DOHH2 (cell line): ENCODE measurements around the gene CRK.

Source experiments
- H3F3A ChIP-seq: fragments of 200-600 bp; sonication (generic), shearing (Covaris generic); 2 replicates; pipeline ENCODE4 v1.6.0; 2016; ENCODE audit warnings: antibody characterized with exemption, mild to moderate bottlenecking; ENCODE audit not compliant: control insufficient read depth, insufficient read depth
- H3K27ac ChIP-seq: fragments of 200-600 bp; sonication (generic); 2 replicates; pipeline ENCODE4 v1.5.1; 2014; ENCODE audit warnings: low read depth, mild to moderate bottlenecking, low read length, moderate library complexity
- H3K27me3 ChIP-seq: fragments of 200-600 bp; sonication (generic); 2 replicates; pipeline ENCODE4 v1.6.1; 2014; ENCODE audit warnings: mild to moderate bottlenecking, low read length, mixed read lengths; ENCODE audit not compliant: control insufficient read depth
- H3K36me3 ChIP-seq: fragments of 200-600 bp; sonication (generic); 2 replicates; pipeline ENCODE4 v1.6.1; 2014; ENCODE audit warnings: mild to moderate bottlenecking, low read length, moderate library complexity, mixed read lengths; ENCODE audit not compliant: control insufficient read depth
- H3K4me1 ChIP-seq: fragments of 200-600 bp; sonication (generic); 2 replicates; pipeline ENCODE4 v1.6.1; 2014; ENCODE audit warnings: mild to moderate bottlenecking, low read length, mixed read lengths; ENCODE audit not compliant: control insufficient read depth
- H3K4me2 ChIP-seq: fragments of 200-600 bp; sonication (generic); 2 replicates; pipeline ENCODE4 v1.6.0; 2014; ENCODE audit warnings: mild to moderate bottlenecking, low read length, moderate library complexity
- H3K4me3 ChIP-seq: fragments of 200-600 bp; sonication (generic); 2 replicates; pipeline ENCODE4 v1.5.1; 2014; ENCODE audit warnings: mild to moderate bottlenecking, low read length, mixed read lengths
- H3K79me2 ChIP-seq: fragments of 200-600 bp; sonication (generic); 2 replicates; pipeline ENCODE4 v1.6.1; 2014; ENCODE audit warnings: mild to moderate bottlenecking, low read length, mixed read lengths; ENCODE audit not compliant: control insufficient read depth
- H3K9me2 ChIP-seq: fragments of 200-600 bp; sonication (generic); replicated peaks from 2 replicates; pipeline ENCODE4 v1.6.1; 2014; ENCODE audit warnings: mild to moderate bottlenecking, low read length, mixed read lengths; ENCODE audit not compliant: control insufficient read depth
- H3K9me3 ChIP-seq: fragments of 200-600 bp; sonication (generic); 2 replicates; pipeline ENCODE4 v1.6.1; 2014; ENCODE audit warnings: antibody characterized with exemption, low read length, mixed read lengths; ENCODE audit not compliant: control insufficient read depth, insufficient read depth
- H4K20me1 ChIP-seq: fragments of 200-600 bp; sonication (generic); 2 replicates; pipeline ENCODE4 v1.6.0; 2014; ENCODE audit warnings: low read depth, mild to moderate bottlenecking, antibody characterized with exemption, low read length, moderate library complexity; ENCODE audit not compliant: control insufficient read depth, insufficient read depth
- CTCF ChIP-seq: fragments of 200-600 bp; sonication (generic); IDR thresholded peaks from one replicate; pipeline ENCODE4 v1.5.1; 2014; ENCODE audit warnings: antibody characterized with exemption, mild to moderate bottlenecking, low read depth, low read length; ENCODE audit not compliant: poor library complexity, severe bottlenecking
- EZH2phosphoT487 ChIP-seq: fragments of 200-600 bp; sonication (generic); IDR thresholded peaks from 2 replicates; pipeline ENCODE4 v1.6.1; 2017; ENCODE audit warnings: borderline replicate concordance, mild to moderate bottlenecking, antibody characterized with exemption, low read length, moderate library complexity, mixed read lengths

CRK gene

GRCh38 chr17:1412185-1413110 is 43.6 kb downstream of the CRK start:
- no peak overlapping the region for H3K4me2 ChIP-seq
- no peaks in the 10 kb centered on the region for H4K20me1 ChIP-seq
- H3K9me2 ChIP-seq: no peaks in the 10 kb centered on the region
- TF ChIP-seq EZH2phosphoT487: no peak
- TF ChIP-seq CTCF: no peak
- H3K36me3 ChIP-seq: no peaks in the 10 kb centered on the region
- no peak overlapping the region for H3K27ac ChIP-seq
- no peaks in the 10 kb centered on the region for H3K9me3 ChIP-seq
- H3K79me2 ChIP-seq: no peaks in the 10 kb centered on the region
- no peaks in the 10 kb centered on the region for H3F3A ChIP-seq
- H3K27me3 ChIP-seq: no peaks in the 10 kb centered on the region
- no peaks in the 10 kb centered on the region for H3K4me1 ChIP-seq
- H3K4me3 ChIP-seq: no peak overlapping the region

- Histone ChIP-seq H4K20me1 (peaks cover 18% of the 10 kb centered on the region), H3F3A (no peaks in the 10 kb centered on the region), H3K4me2 (no peak overlapping the region), H3K27ac (no peak overlapping the region), H3K79me2 (peaks cover 28% of the 10 kb centered on the region), H3K9me2 (no peaks in the 10 kb centered on the region), H3K4me1 (peaks cover 19% of the 10 kb centered on the region), H3K27me3 (peaks cover 5% of the 10 kb centered on the region; the same call in 1 of the 2 replicates), H3K4me3 (no peak overlapping the region), H3K36me3 (peaks cover 26% of the 10 kb centered on the region), H3K9me3 (no peaks in the 10 kb centered on the region)
- TF ChIP-seq CTCF (no peak), EZH2phosphoT487 (no peak)
These were observed 53.8 kb downstream of the CRK start for GRCh38 chr17:1402262-1402586.

GRCh38 chr17:1399679-1400512 is 56.1 kb downstream of the CRK start, which contains the start of gene YWHAE:
Gene YWHAE, minus strand, starts transcription at chr17:1400222. Its CDS starts 112 bp downstream, at chr17:1400110.
- no peak for TF ChIP-seq CTCF
- TF ChIP-seq EZH2phosphoT487: no peak
- H3K36me3 ChIP-seq: peaks cover 42% of the 10 kb centered on the region
- no peaks in the 10 kb centered on the region for H3K9me2 ChIP-seq
- H3K27me3 ChIP-seq: no peaks in the 10 kb centered on the region
- peak within 1 kb of the TSS; percentile 87 for H3K4me2 ChIP-seq
- H3K4me3 ChIP-seq: peak within 1 kb of the TSS; percentile 91
- no peaks in the 10 kb centered on the region for H3F3A ChIP-seq
- H3K27ac ChIP-seq: peak within 1 kb of the TSS; percentile 81
- H3K4me1 ChIP-seq: peaks cover 35% of the 10 kb centered on the region
- peaks cover 26% of the 10 kb centered on the region for H4K20me1 ChIP-seq
- no peaks in the 10 kb centered on the region for H3K9me3 ChIP-seq
- peaks cover 52% of the 10 kb centered on the region for H3K79me2 ChIP-seq
